ENCODE results near the gene AFDN. TPM values are rescaled to one million over a fixed set of nuclear protein-coding genes. Genes with fewer than 3 reads are reported as not detected.

The AFDN gene
- total RNA-seq, 1 donor from 2014 or later: 109 TPM

DNA sequence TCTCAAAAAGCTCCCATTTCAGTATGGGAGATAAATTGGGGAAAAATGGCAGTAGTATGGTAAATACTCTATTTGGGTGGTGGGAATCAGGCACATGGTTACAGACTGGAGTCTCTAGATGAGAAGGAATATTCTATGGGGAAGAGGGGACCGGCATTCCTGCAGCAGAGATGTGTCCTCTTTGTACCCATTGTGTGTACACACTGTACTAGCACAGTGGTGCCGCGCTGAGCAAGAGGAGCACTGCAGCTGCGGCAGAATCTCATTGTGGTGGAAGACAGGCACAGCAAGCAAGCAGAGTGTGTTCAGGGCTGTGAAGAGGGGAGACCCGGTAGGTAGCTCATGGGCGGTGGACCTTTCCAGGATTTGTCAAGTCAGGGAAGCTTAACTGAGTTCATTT lies 13.0 kb downstream of the AFDN start:
- TF ChIP-seq, protein P1, sequence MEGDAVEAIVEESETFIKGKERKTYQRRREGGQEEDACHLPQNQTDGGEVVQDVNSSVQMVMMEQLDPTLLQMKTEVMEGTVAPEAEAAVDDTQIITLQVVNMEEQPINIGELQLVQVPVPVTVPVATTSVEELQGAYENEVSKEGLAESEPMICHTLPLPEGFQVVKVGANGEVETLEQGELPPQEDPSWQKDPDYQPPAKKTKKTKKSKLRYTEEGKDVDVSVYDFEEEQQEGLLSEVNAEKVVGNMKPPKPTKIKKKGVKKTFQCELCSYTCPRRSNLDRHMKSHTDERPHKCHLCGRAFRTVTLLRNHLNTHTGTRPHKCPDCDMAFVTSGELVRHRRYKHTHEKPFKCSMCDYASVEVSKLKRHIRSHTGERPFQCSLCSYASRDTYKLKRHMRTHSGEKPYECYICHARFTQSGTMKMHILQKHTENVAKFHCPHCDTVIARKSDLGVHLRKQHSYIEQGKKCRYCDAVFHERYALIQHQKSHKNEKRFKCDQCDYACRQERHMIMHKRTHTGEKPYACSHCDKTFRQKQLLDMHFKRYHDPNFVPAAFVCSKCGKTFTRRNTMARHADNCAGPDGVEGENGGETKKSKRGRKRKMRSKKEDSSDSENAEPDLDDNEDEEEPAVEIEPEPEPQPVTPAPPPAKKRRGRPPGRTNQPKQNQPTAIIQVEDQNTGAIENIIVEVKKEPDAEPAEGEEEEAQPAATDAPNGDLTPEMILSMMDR (conservative IDR thresholded peaks at IDR 0.05; ENCODE audit: low read depth, low read length): no peak

GRCh38 chr6:167840160-167840525 lies 13.4 kb downstream of the AFDN start:
- TF ChIP-seq, protein P1 (conservative IDR thresholded peaks at IDR 0.05; ENCODE audit: low read depth, low read length): no peak
- no peak for DNase-seq (ENCODE audit: low read depth)
- no peak overlapping the region for H3K4me3 ChIP-seq (ENCODE audit: low read depth, low read length)

More for the DNA sequence above, 13.0 kb downstream of the AFDN start:
- no peak overlapping the region for H3K4me3 ChIP-seq (ENCODE audit: low read depth, low read length)
- DNase-seq (ENCODE audit: low read depth): no peak

DNA sequence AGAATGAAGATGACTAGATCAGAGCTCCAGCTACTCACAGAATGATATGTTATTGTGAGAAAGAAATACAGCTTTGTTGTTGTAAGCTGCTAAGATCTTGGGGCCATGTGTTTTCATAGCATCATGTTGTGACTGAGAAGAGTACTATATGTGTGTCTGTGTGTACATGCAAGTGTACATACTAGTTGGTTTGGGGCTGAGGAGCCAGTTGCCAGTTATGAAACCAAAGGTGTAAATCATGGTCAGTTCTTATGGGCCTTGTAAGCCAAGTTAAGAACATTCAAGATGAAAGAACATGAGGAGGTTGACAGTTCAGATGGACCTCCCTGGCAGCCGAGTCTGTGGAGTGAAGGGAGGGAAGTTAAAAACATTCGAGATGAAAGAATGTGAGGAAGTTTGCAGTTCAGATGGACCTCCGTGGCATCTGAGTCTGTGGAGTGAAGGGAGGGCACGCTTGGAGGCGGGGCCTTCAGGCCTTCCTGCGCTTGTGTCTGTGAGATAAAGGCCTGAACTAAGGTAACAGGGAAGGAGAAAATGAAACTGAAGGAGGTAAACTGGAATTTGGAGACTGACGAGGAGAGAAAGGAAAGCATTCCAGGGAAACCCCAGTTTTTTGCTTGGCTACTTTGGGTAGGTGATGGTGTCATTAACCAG lies 13.9 kb downstream of the AFDN start:
- TF ChIP-seq, protein P1 (conservative IDR thresholded peaks at IDR 0.05; ENCODE audit: low read depth, low read length): no peak
- no peak overlapping the region for H3K4me3 ChIP-seq (ENCODE audit: low read depth, low read length)
- DNase-seq (ENCODE audit: low read depth): no peak

DNA sequence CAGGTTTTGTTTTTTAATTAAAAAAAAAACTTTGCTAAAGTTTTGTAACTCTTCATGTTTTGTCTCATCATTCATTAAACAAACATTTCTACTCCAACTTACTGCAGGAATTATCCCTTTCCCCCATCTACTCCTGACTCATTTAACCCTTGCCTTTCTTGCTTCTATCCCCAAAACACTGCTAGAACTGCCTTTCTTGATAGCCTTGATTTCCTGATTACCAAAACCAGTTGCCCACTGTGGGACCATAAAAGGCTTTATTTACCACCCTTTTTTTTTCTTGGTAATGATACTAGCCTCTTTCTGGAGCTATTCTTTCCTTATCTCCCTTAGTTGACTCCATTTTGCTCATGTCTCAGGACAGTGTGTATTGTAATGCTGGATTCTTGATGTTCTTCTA lies 15.3 kb downstream of the AFDN start:
- no peak overlapping the region for H3K4me3 ChIP-seq (ENCODE audit: low read depth, low read length)
- TF ChIP-seq, protein P1 (conservative IDR thresholded peaks at IDR 0.05; ENCODE audit: low read depth, low read length): no peak
- no peak for DNase-seq (ENCODE audit: low read depth)

GRCh38 chr6:167842457-167842856 lies 15.7 kb downstream of the AFDN start:
- TF ChIP-seq, protein P1 (conservative IDR thresholded peaks at IDR 0.05; ENCODE audit: low read depth, low read length): no peak
- no peak overlapping the region for H3K4me3 ChIP-seq (ENCODE audit: low read depth, low read length)
- DNase-seq (ENCODE audit: low read depth): no peak

- TF ChIP-seq, protein P1 (conservative IDR thresholded peaks at IDR 0.05; ENCODE audit: low read depth, low read length): no peak
- H3K4me3 ChIP-seq (ENCODE audit: low read depth, low read length): no peak overlapping the region
- no peak for DNase-seq (ENCODE audit: low read depth)
These were observed 16.3 kb downstream of the AFDN start for GRCh38 chr6:167843023-167843422.

DNA sequence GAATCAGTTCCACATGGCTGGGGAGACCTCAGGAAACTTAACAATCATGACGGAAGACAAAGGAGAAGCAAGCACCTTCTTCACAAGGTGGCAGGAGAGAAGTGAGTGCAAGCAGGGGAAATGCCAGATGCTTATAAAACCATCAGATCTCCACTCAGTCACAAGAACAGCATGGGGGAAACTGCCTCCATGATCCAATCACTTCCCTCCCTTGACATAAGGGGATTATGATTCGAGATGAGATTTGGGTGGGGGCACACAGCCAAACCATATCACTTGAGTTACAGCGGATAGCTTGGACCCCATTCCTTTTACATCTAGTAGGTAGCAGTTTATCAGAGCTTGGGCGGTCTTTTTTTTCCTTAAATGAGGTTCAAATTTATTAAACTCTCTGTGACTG lies 19.1 kb downstream of the AFDN start:
- TF ChIP-seq, protein P1 (conservative IDR thresholded peaks at IDR 0.05; ENCODE audit: low read depth, low read length): no peak
- no peak overlapping the region for H3K4me3 ChIP-seq (ENCODE audit: low read depth, low read length)
- DNase-seq (ENCODE audit: low read depth): no peak
